ENCODE measurements around the gene HSH2D. TPM values are rescaled to one million over a fixed set of nuclear protein-coding genes. Genes with fewer than 3 reads are reported as not detected.

The HSH2D gene
- total and polyA plus RNA-seq, 9 of the 15 experiments (the other 6 are each of a cell fraction or from before 2014, with no cell fraction given) = 0.03 to 1.1 (median 0.35) TPM; not detected in 1

- CTCF ChIA-PET (ENCODE audit: low intra/inter-chr PET ratio) = interaction anchor here (0.7 kb wide), 1 partner anchor 20 kb away, joined by 4 read pairs; no protein-coding TSS in a partner anchor
- H3K9me3 ChIP-seq (replicated peaks; ENCODE audit: control insufficient read depth, insufficient read depth, low read depth, low read length) = no peaks in the 10 kb centered on the region
- H3K36me3 ChIP-seq (ENCODE audit: control insufficient read depth, insufficient read depth, low read length) = no peaks in the 10 kb centered on the region
- FAIRE-seq (no peak), ATAC-seq (peak; percentile 24; the same call in 1 of the 3 replicates), DNase-seq (ENCODE audit: extremely low read depth in 1 of 4, low spot score in 3 of 4) (no peak)
- TF ChIP-seq ZNF408 (CRISPR knock-in tag; IDR thresholded peaks at IDR 0.05; ENCODE audit: low read depth) (no peak), E2F4 (CRISPR knock-in tag; IDR thresholded peaks at IDR 0.05; ENCODE audit: low read depth) (no peak), PTRF (tag; IDR thresholded peaks at IDR 0.05) (no peak), NCOA1 (IDR thresholded peaks at IDR 0.05; ENCODE audit: low read depth) (no peak), CTBP1 (IDR thresholded peaks at IDR 0.05; ENCODE audit: borderline replicate concordance) (no peak), ZNF778 (CRISPR knock-in tag; IDR thresholded peaks at IDR 0.05) (no peak), ZNF311 (CRISPR knock-in tag; IDR thresholded peaks at IDR 0.05) (no peak), SLC30A9 (CRISPR knock-in tag; IDR thresholded peaks at IDR 0.05) (no peak), AFF1 (IDR thresholded peaks at IDR 0.05; ENCODE audit: low read depth in 1 of 2, partially characterized antibody in 2 of 2) (no peak), IRF2 (CRISPR knock-in tag; IDR thresholded peaks at IDR 0.05) (no peak), KDM1A (IDR thresholded peaks at IDR 0.05) (no peak)
- TF ChIP-seq, protein P1, sequence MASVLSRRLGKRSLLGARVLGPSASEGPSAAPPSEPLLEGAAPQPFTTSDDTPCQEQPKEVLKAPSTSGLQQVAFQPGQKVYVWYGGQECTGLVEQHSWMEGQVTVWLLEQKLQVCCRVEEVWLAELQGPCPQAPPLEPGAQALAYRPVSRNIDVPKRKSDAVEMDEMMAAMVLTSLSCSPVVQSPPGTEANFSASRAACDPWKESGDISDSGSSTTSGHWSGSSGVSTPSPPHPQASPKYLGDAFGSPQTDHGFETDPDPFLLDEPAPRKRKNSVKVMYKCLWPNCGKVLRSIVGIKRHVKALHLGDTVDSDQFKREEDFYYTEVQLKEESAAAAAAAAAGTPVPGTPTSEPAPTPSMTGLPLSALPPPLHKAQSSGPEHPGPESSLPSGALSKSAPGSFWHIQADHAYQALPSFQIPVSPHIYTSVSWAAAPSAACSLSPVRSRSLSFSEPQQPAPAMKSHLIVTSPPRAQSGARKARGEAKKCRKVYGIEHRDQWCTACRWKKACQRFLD (CRISPR knock-in tag; IDR thresholded peaks at IDR 0.05) = no peak
- TF ChIP-seq, protein P2, sequence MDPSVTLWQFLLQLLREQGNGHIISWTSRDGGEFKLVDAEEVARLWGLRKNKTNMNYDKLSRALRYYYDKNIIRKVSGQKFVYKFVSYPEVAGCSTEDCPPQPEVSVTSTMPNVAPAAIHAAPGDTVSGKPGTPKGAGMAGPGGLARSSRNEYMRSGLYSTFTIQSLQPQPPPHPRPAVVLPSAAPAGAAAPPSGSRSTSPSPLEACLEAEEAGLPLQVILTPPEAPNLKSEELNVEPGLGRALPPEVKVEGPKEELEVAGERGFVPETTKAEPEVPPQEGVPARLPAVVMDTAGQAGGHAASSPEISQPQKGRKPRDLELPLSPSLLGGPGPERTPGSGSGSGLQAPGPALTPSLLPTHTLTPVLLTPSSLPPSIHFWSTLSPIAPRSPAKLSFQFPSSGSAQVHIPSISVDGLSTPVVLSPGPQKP (CRISPR knock-in tag; IDR thresholded peaks at IDR 0.05) = no peak
- TF ChIP-seq, protein P3, sequence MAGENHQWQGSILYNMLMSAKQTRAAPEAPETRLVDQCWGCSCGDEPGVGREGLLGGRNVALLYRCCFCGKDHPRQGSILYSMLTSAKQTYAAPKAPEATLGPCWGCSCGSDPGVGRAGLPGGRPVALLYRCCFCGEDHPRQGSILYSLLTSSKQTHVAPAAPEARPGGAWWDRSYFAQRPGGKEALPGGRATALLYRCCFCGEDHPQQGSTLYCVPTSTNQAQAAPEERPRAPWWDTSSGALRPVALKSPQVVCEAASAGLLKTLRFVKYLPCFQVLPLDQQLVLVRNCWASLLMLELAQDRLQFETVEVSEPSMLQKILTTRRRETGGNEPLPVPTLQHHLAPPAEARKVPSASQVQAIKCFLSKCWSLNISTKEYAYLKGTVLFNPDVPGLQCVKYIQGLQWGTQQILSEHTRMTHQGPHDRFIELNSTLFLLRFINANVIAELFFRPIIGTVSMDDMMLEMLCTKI (IDR thresholded peaks at IDR 0.05; ENCODE audit: partially characterized antibody) = no peak
- H3K27ac ChIP-seq (ENCODE audit: extremely low read depth, low read depth, low read length) = no peak overlapping the region
- H3K9me1 ChIP-seq (ENCODE audit: control insufficient read depth, insufficient read depth, low read length) = no peaks in the 10 kb centered on the region
- no peaks in the 10 kb centered on the region for H3K79me2 ChIP-seq (ENCODE audit: control insufficient read depth, insufficient read depth, low read length)
- intact Hi-C loops (cut with micrococcal nuclease) = no loop called here
- H3K4me3 ChIP-seq = no peak overlapping the region
- peaks cover 0 to 15% of the 10 kb centered on the region in 2 experiments; a peak in 2 of 5 replicates for H3K4me1 ChIP-seq (replicated peaks in 1 of 2; ENCODE audit: control insufficient read depth in 2 of 2, insufficient read depth in 2 of 2, low read length in 2 of 2)
- H3K27me3 ChIP-seq (ENCODE audit: control insufficient read depth in 2 of 2, insufficient read depth in 2 of 2, low read length in 2 of 2) = no peaks in the 10 kb centered on the region; a peak in 1 of 5 replicates
- POLR2A ChIA-PET = interaction anchor here (0.5 to 1.2 kb wide), 8 partner anchors 9 to 534 kb away, joined by 3 to 5 read pairs (median 3); partner anchors contain the start of gene FAM32A
- no TSS peak for BruUV-seq (replicated peaks)
- no peak overlapping the region for H3K9ac ChIP-seq (ENCODE audit: insufficient read depth in 1 of 2, low read depth in 2 of 2, low read length in 2 of 2)
- in situ Hi-C loops (cut with MboI) = no loop called here
- H4K20me1 ChIP-seq (replicated peaks; ENCODE audit: control insufficient read depth, insufficient read depth, low read length) = no peaks in the 10 kb centered on the region
- H2AFZ ChIP-seq (ENCODE audit: low read depth, low read length) = no peak overlapping the region
- 18% methylated on average over 1 of the region's 1 CpG for WGBS (ENCODE audit: insufficient coverage, low coverage, missing lambda C conversion rate)
- no peak overlapping the region for H3K4me2 ChIP-seq (ENCODE audit: insufficient read depth, low read length)
Measured at GRCh38 chr19:16144216-16144581, 714 bp downstream of the HSH2D start.

Measured in K562 (cell line).